DND-41 (cell line): ENCODE measurements around the gene SHMT2.

Source experiments
- EZH2 ChIP-seq: IDR thresholded peaks from 3 replicates; pipeline ENCODE4 v1.6.1; 2012; ENCODE audit warnings: borderline replicate concordance, low read depth, mild to moderate bottlenecking, moderate library complexity, low read length, inconsistent platforms; ENCODE audit not compliant: severe bottlenecking
- TF ChIP-seq, protein P1 (sequence below): IDR thresholded peaks from 2 replicates; pipeline ENCODE4 v1.5.1; 2012; ENCODE audit warnings: borderline replicate concordance, low read length, moderate library complexity, mild to moderate bottlenecking; ENCODE audit not compliant: poor library complexity, severe bottlenecking; ENCODE audit errors: extremely low read depth

DNA sequence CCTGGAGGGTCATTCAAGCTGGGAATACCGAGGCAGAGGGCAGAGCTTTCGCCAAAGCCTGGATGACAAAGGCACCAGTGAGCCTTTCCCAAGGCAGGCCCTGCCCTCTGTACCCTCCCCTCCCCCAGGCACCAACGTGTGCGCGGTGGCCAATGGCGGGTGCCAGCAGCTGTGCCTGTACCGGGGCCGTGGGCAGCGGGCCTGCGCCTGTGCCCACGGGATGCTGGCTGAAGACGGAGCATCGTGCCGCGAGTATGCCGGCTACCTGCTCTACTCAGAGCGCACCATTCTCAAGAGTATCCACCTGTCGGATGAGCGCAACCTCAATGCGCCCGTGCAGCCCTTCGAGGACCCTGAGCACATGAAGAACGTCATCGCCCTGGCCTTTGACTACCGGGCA, 44.1 kb upstream of the SHMT2 start:
- TF ChIP-seq EZH2, result no peak
- TF ChIP-seq, protein P1, sequence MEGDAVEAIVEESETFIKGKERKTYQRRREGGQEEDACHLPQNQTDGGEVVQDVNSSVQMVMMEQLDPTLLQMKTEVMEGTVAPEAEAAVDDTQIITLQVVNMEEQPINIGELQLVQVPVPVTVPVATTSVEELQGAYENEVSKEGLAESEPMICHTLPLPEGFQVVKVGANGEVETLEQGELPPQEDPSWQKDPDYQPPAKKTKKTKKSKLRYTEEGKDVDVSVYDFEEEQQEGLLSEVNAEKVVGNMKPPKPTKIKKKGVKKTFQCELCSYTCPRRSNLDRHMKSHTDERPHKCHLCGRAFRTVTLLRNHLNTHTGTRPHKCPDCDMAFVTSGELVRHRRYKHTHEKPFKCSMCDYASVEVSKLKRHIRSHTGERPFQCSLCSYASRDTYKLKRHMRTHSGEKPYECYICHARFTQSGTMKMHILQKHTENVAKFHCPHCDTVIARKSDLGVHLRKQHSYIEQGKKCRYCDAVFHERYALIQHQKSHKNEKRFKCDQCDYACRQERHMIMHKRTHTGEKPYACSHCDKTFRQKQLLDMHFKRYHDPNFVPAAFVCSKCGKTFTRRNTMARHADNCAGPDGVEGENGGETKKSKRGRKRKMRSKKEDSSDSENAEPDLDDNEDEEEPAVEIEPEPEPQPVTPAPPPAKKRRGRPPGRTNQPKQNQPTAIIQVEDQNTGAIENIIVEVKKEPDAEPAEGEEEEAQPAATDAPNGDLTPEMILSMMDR, result no peak
